GM21529 (cell line): ENCODE measurements around the gene FOXO3.

Experiments
- ATAC-seq: cut with Tn5 transposase; IDR thresholded peaks from one replicate; pipeline ENCODE4 v1.9.1; 2021; ENCODE audit not compliant: unreplicated experiment

Gene FOXO3

DNA sequence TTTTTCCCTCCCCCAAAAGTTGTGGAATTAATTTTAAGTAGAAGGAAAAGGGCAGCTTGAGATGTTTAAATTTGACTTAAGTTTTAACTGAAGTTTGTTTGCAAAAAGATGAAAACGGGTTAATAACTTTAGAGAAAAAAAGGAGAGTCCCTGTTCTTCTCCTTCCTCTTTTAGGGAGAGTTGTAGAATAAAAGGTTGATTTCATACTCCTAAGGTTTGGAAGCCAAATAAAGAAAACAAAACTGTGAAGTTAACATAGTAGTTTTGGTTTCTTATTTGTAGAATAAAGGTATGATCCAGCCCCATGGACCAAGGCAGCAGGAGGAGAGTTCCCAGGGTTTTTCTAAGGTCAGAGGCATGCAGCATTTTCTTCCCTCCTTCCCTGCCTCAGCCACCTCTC, 33.4 kb downstream of the FOXO3 start:
- no peak for ATAC-seq

DNA sequence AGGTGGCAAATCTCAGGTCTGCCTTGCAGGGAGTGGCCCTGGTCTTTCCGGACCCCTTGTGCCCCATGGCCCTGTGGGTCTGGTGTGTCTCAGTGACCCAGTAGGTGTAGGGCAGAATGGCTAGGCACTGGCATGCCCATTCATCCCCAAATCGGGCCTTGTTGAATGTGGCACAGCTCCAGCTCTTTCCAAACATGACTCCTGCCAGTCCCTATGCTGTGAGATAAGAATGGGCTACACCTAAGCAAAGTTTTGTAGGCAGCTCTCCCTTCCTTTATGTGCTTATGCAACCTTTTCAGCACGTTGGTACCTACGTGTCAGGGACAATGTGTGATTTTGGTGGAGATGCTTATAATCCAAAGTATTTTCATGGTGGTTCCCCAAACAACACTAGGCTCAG, 33.9 kb downstream of the FOXO3 start:
- ATAC-seq = no peak

DNA sequence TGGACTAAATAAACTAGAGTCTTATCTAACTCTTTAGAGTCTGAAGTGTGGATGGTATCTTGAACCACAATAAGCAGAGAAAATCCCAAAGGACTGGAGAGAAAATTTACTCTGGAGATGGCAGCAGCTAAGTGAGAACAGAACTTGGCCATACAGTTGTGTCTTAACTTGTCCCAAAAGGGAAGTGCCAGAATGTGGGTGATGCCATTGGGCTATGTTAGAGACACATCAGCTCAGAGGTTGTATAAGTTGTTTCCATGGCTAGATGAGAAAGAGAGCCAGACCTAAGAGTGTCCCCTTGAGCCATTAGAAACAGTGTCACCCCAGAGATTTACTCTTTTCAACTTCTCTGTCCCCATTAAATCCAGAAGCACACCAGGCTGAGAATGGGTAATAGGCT, 36.2 kb downstream of the FOXO3 start:
- ATAC-seq = no peak

DNA sequence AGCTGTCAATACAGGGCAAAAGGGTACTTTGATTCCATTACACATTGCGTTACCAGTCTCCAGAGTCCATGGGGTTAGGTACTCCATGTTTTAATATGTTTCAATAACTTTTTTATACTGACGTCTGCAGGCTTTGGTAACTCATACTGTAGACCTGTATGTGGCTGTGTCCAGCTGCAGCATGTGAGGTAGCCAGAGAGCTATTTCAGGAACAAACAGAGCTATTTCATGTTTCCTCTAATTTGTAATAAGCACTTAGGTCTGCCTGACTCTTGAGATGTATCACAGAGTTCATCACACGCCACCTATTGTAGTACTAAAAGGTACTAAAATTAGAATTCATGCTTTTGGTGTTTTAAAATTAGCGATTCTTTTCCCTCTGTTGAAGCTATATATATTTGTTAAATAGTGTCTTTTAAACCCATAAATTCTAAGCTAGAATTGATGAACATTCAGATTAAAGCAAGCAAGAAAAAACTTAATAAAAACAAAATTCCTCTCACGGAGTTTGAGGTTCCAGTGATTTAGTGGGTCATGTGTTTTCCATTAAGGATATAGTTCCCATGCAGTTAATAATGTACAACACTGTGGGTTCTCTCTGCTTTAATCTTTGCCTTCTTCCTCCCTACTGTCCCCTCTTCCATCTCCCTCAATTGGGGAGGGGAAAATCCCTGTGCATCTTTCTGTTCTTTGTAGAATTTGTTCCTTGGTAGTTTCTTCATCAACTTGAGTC, 37.0 kb downstream of the FOXO3 start:
- peak; percentile 52 for ATAC-seq

DNA sequence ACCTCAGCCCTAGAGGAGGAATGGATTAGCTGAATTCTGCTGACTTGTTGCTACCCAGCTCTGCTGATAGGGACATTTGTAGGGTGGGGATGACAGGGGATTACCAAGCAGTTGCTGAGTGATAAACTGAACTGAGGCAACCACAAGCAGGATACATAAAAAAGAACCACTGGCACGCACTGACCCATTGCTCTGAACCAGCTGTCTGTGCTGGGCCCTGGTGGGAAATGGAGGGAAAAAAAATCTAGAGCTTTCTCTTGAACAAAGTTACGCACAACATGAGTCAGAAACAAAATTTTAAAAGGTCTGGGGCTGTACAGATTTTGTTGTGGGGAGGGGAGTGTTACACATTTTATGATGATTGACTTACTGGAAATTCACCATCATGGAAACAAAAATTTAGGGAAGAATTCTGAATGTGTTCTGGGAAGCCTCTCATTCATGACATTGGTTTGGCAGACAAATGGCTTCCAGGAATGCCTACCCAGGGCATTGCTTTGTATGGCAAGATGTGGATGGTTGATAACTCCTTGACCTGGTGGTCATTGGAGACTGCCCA, 37.7 kb downstream of the FOXO3 start:
- ATAC-seq = peak; percentile 87

DNA sequence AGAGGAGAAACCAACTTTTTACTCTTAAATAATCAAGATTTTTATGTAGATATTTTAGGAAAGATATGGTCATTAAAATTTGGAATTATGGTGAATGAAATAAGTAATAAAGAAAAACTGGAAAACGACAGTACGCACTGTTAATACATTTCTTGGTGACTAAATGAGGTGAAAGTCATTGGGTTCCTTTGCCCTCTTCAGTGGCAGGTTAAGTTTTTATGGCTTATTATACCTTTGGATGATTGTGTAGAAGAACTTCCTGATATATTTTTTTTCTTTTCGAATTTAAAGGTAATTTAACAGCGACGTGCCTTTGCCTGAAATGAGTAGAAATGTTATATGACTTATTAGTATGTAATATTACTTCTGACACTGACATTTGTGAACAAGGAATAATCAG, 43.4 kb downstream of the FOXO3 start:
- ATAC-seq = no peak

DNA sequence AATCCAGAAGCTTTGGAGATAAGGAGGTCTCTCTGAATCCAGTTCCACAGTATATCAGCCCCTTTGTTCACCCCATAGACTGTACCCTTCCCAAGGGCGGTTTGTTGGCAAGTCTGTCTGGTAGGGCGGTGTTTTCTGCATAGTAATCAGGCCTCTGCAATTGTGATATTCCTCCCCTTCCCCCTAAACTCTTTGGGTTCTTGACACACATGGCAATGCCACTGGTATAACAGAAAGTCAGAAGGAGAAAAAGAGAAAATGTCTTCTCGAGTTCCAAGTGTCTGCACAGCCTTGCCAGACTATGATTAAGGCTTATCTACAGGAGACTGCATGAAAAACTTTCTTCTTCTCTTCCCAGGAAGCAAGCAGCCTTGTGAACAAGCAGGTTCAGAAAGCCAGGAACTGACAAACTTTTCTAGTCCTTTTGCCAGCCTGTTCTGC, 45.6 kb downstream of the FOXO3 start:
- no peak for ATAC-seq

DNA sequence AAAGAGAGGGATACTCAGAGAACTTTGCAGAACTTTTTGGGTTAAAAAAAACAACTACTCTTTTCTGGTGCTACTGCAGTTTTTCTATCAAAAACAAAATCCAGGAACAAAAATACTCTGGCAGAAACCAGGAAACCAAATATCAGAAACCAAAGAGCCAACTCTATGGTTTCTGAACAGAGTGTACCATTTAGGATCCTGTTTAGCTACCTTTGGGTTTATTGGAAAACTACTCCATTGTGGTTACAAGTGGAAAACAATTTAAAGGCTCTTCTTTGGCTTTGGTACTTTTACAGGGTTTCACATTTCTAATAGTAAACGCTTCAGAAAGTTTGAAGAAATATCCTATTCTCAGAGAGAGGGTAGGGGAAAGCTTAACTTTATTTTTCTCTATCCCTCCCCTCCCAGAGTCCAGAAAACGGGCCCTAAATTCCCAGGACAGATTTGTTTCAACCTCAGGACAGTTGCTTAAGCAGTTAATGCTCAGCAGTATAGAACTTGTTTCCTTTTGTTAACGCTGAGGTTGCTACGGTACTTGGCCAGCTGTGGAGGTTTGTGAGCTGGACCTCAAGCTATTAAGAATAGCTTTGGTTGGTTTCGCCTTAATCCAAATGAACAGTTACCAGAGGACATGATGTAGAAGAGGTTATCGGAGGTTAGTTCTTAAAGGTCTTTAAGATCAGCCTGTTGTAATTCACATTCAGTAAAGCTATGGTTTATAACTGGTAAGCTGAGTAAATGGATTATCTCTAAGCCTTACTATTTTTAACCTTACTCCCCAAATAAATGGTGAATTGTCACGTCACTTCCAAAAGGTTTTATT, 47.9 kb downstream of the FOXO3 start:
- no peak for ATAC-seq

DNA sequence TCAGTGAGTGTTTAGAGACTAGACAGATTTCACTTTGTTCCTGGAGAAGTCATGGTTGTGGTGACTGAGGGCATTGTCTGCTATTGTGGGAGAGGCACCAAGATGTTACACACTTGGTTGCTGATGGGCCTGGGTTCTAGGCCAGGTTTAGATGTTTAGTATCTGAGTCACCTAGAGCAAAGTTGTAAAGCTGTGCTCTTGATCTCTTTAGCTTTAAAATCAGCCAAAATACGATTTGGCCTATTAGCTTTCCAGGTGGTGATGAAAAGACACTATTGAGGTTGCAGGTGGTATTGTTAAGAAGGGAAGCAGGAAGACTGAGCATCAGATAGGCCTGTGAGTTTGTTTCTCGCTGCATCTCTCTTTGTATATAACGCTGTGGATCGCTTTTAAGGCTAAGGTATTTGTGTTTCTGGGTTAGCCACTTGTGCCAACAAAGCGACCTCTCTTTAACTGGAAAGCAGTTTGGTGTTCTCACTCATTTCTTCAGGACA, 48.6 kb downstream of the FOXO3 start:
- ATAC-seq = no peak

DNA sequence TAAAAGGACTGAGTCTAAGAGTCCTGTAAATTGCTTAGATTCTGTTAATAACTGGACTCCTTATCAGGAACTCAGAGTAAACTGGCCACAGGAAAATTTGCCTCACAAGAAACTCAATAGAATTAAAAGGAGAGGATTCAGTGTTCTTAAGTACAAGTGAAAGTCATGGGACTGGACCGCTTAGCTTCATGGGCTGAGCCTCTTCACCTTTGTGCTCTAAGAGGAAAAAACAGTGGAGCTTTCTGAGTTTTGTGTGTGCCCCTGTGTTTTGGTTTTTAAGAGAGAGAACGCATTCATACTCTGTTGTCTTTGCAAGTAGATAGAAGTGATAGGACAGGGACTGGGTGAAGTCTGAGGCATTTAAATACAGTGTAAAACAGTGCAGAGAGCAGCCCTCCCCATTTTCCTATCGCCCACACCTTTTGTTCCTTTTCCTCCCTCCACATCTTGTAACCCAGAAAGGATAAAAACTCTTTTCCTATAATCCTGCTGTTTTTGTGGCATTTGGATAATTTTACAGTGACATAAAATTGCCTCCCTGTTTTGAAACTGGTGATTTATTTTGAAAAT, 49.6 kb downstream of the FOXO3 start:
- ATAC-seq = no peak

DNA sequence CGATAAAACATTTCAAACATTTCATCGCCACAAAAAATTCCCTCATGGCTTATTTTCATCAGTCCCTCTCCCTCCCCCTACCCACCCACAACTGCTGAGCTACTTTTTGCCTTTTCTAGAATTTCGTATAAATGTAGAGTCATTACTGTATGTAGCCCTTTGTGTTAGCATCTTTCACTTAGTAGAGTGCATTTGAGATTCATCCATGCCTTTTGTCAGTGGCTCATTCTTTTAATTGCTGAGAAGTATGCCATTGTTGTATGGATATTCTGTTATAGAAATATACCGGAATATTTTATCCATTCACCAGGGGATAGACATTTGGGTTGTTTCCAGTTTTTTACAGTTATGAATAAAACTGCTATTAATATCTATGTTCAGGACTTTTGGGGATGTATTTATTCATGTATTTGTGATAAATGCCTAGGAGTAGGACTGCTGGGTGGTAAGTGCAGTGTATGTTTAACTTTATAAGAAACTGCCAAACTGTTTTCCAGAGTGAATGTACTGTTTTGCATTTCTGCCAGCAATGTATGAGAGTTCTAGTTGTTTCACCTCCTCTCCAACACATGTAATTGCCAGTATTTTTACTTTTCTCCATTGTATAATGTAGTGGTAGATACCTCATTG, 50.4 kb downstream of the FOXO3 start:
- ATAC-seq = no peak

DNA sequence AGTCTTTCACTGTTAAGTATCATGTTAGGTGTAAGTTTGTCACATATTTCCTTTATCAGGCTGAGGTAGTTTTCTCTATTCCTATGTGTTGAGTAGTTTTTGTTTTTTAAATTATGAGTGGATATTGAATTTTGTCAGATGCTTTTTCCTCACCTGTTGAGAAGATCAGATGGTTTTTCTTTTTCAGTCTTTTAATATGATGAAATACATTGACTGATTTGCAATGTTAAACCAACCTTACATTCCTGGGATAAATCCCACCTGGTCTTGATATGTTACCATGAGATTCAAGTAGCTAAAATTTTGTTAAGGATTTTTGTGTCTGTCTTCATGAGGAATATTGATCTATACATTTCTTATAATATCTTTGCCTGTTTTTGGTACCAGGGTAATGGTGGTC, 52.1 kb downstream of the FOXO3 start:
- no peak for ATAC-seq

DNA sequence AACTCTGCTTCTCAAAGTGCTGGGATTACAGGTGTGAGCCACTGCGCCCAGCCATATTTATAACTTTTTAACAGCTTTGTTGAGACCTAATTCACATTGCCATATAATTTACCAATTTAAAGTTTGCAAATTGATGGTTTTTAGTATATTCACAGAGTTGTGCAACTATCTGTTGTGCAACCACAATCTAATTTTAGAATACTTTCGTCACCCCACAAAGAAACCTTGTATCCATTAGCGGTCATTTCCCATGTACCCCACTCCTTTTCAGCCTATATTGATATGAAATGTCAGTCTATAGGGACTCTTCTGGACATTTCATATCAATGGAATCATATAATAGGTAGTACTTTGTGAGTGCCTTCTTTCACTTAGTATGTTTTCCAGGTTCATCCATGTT, 55.8 kb downstream of the FOXO3 start:
- ATAC-seq = no peak

DNA sequence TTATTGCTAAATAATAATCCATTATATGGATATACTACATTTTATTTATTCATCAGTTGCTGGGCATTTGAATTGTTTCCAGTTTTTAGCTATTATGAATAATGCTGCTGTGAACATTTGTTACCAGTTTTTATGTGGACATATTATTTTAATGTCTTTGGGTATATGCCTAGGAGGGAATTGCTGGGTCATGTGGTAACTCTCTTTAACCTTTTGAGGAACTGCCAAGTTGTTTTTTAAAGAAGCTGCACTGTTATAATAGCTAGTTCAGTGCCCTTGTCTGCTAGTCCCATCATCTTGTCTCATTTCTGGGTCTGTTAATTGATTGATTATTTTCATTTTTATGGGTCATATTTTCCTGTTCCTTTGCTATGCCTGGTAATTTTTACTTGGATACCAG, 56.3 kb downstream of the FOXO3 start:
- ATAC-seq = no peak

DNA sequence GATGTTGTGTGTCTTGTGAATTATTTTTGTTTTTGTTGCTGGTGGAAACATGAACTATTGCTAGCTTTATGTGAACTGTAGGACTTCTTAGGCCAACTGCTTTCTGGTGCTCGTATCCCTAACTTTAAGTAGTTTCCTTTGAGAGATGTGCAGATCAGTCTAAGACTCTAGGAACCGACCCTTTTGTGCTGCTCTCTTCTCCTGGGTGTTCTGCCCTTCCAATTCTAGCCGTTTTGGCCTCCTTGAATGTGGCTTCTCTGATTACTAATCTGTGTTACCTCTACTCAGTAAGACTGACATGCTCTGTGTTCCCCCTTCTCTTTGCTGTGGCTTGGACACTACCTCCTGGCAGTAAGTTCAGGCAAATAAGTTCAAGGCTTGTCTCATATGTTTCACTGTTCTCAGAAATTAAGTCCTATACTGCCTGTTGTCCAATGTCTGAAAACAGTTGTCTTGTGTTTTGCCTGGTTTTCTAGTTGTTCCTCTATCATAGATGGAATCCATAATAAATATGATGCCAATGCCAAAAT, 58.0 kb downstream of the FOXO3 start:
- ATAC-seq = peak; percentile 62

DNA sequence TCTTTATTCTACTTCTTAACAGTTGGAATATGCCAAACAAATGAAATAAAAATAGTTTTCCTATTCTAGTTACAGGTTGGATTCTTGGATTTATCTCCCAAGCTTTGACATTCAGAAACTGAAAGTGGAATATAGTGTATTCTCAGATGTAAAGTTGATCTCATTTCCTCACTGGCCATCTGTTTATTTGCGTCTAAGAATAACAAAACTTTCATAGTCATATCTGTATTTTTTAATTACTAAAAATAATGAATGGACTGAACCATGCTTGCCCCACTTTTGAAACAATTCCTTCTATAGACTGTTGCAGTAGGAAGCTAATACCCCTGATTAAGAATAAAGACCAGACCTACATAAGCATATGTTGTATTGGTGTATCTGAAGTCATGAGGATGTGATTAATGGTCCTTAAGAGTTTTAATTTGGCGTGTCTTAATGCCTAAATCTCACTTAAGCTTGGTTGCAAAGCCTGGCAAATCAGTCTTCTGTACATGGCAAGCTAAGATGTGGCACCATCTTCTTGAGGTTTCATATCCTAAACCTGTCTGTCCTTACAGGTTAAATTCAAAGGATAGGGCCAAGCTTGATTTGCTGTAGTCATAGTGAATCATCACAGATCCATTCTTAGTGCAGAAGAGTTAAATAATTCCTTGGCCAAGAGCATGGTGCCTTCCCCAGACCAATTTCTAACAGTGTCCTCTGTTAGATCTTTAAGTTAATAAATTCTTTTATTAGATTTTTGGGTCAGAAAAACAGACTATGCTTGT, 58.9 kb downstream of the FOXO3 start:
- no peak for ATAC-seq

DNA sequence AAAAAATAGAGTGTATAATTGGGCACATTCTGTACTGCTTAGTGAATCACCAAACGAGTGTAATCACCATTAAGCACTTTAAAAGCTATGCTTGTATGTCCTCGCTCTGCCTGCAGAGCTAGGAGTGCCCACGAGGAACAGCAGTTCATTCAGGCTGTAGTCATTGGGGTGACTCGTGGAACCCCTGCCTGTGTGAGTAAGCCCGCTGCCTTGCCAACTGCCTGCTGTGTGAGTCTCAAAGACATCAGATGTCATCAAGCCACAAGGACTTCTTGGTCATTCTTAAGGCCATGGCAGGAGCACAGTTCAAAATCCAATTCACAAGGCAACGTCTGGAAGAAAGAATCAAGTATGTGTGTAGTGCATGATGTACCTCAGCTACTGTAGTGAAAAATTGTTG, 60.4 kb downstream of the FOXO3 start:
- no peak for ATAC-seq

DNA sequence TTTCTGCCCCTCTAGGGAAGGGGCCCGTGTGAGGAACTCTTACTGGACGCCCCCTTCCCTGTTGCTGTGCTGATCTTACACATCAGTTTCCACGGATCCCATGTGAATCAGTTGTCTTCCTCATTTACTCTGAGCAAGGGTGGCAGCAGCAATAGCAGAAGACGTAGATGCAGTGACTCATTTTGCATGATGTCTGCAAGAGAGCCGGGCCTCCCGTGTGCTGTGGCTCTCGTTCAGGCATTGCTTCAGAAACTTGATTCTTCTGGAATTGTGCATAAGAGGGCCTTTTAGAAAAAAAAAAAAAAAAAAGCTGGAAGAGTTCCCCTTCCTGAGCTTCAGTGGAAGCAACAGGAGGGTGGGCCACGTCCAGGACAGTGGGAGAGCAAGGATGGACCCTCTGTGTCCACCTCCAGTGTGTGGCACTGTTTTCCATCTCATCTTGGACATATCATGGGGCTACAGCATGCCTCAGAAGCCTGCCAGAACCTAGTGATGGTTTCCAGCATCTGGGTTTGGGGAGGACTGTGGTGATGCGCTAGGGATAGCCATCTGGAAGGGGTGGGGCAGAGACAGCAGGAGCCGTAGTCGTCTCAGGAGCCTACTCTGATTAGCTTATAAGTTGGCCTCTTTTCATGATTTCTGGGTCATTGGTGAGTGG, 62.1 kb downstream of the FOXO3 start:
- ATAC-seq = no peak

DNA sequence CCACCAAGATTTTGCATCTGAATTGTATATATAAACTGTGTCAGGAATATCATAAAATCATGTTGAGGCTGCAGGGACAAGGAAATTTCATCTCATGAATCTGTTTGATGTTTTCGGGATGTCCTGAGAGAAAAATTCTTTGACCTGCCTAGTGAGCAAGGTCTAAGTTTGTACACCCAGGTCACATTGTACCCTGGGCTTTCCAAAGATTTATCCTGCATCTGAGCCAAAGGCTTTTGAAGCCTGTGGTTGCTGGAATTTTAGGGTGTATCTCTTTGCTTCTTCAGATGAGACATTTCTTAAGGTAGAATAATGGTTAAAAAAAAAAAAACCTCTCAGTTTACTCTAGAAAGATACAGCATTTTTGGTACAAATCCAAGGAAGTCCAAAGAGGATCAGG, 63.3 kb downstream of the FOXO3 start:
- no peak for ATAC-seq

DNA sequence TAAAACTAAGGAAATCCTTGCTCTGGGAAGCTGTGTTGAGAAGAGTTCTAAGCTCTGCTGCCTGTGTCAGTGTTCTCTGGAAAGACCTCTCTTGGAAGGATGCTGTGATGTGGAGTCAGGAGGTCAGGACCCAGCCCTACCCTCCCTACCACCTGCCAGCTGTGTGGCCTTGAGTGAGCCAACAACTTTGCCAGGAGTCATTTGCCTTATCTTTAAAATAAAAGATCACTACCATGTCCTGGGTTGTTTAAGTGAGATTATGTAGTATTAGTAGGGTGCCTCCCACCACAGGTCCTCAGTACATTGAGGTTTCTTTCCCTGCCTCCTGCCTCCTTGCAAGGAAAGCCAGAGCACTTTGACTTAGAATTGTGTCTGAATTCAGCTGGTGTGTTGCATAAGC, 64.9 kb downstream of the FOXO3 start:
- ATAC-seq = no peak
